Stimulated activated CD8-positive, alpha-beta memory T cell treated with anti-CD3 and anti-CD28 coated beads, Interleukin-15, amount 100 ng/mL, for 48 hours (primary cell): ENCODE data around the gene GNRHR.

Experiments
- DNase-seq, 2 donors: peaks; one replicate each; pipeline ENCODE4 v3.0.0-alpha.2; 2020; ENCODE audit warnings: low read depth in 2 of 2

GNRHR gene

GRCh38 chr4:67700116-67700737 lies 54.0 kb downstream of the GNRHR start:
- DNase-seq: no peak

GRCh38 chr4:67699603-67700002 lies 54.6 kb downstream of the GNRHR start:
- DNase-seq: no peak

- no peak for DNase-seq
Measured at GRCh38 chr4:67697860-67698687, 56.1 kb downstream of the GNRHR start.

- no peak for DNase-seq
Measured at GRCh38 chr4:67696061-67696460, 58.1 kb downstream of the GNRHR start.

- no peak for DNase-seq
Measured at GRCh38 chr4:67694662-67695061, 59.5 kb downstream of the GNRHR start.

GRCh38 chr4:67691328-67691727 lies 62.9 kb downstream of the GNRHR start:
- no peak for DNase-seq
